ENCODE data around the gene YOD1.

Gene YOD1

DNA sequence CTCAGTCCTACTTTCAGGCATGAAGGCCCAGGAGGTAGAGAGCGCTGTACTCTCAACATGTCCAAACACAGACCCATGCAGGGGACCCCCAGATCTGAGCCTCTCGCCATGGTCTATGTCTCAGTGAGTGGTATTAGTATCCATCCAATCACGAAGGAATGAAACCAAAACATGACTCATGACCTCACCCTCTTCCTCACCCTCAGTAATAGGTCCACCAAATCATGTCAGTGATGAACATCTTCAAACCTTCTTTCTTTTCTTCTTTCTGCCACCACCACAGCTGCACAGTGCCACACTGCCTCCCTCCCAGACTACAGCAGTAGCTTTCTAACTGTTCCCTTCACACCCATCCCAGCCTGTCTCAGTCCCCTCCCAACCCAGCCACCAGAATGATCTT lies 35.2 kb downstream of the YOD1 start:
- no peak for DNase-seq
- intact Hi-C loops (cut with DNase I) = no loop called here

GRCh38 chr1:207014728-207015127 lies 36.3 kb downstream of the YOD1 start:
- no peak for DNase-seq
- intact Hi-C loops (cut with DNase I) = no loop called here

DNA sequence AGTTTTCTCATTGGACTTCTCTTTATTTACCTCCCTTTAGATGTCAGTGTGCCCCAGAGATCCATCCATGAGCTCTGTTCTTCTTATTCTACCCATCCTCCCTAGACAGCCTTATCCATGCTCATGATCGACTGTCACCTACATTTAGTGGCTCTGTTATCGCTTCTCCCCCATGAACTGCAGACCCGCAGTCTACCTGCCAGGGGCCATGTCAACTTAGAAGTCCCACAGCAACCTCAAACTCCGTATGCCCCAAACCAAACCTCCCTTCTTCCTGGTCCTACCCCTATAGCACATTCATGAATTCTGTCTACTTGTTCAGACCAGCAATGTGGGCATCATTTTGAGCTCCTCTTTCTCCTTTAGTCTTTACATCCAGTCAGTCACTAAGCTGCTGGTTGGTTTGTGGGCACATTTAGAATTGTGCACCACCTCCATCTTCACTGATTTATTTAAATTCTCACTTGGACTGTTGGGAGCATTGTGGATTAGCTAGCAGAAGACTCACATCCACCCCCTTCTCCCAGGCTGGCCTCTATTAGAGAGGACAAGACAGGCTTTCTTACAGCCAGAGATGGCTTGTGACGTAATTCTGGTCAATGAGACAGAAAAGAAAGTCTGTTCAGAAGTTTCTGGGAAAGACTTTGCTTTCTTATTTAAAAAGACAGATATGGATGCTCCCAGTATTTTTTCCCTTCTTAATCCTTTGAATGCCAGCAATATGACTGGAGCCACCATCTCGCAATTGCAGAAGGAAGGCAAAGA lies 37.5 kb downstream of the YOD1 start:
- DNase-seq = no peak
- intact Hi-C loops (cut with DNase I) = no loop called here

- intact Hi-C loops (cut with DNase I) = no loop called here
- no peak for DNase-seq
Observed at GRCh38 chr1:207010726-207011125, 40.3 kb downstream of the YOD1 start.

GRCh38 chr1:207009945-207010344 lies 41.1 kb downstream of the YOD1 start:
- no peak for DNase-seq

DNA sequence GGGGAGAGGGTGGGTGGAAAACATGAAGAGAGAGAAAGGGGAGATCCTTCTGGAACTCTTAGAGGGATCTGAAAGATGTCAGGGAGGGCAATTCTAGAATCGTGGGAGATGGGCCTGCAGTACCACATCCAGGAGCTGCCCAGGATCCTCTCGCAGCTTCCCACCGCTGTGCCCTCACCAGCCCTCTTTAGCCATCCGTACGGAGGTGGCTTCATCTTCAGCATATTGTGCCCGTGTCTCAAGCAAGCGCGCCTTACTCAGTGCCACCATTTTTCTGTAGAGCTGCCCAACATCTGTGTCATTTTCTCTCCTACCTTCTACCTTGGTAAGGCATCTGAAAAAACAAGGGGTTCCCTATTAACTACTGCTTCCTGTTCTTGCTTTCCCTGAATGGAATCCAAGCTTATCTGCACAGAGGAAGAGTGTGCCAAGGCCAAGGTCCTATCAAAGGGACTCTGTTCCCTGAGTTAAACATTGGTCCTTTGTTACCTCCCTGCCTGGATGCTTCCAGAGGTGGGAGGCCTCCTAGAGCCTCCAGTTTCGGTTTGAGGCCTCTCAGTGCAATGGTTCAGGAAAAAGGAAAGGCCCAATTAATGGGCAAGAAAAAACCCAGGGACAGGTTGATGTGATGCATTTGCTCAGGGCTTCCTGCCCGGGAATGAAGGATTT lies 41.7 kb downstream of the YOD1 start:
- intact Hi-C loops (cut with DNase I) = no loop called here
- no peak for DNase-seq

More at GRCh38 chr1:207009945-207010344, 41.1 kb downstream of the YOD1 start:
- intact Hi-C loops (cut with DNase I) = no loop called here

DNA sequence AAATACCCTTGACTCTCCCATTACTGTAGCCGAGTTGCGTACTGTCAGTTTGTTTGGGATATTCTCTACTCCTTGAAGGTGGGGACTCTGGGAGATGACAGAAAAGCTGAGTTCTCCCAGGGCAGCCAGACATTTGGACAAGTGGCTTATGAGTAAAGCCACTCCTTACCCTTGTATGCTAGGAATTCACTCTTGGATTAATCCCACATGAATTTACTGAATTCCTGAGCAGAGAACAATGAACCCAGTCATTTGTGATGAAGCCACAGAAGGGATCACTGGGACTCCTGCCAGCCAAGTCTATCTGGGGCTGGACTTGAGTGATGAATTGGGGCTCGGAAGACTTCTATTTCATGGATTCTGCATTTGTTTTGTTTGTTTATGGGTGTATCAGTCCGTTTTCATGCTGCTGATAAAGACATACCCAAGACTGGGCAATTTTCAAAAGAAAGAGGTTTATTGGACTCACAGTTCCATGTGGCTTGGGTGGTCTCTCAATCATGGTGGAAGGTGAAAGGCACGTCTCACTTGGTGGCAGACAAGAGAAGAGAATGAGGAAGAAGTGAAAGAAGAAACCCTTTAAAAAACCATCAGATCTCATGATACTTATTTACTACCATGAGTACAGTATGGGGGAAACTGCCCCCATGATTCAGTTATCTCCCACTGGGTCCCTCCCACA lies 43.5 kb downstream of the YOD1 start:
- DNase-seq = no peak
- intact Hi-C loops (cut with DNase I) = no loop called here

GRCh38 chr1:207006914-207007313 lies 44.1 kb downstream of the YOD1 start:
- no peak for DNase-seq
- intact Hi-C loops (cut with DNase I) = no loop called here

- no peak for DNase-seq
- intact Hi-C loops (cut with DNase I) = no loop called here
Observed at GRCh38 chr1:207006083-207006482, 44.9 kb downstream of the YOD1 start.

DNA sequence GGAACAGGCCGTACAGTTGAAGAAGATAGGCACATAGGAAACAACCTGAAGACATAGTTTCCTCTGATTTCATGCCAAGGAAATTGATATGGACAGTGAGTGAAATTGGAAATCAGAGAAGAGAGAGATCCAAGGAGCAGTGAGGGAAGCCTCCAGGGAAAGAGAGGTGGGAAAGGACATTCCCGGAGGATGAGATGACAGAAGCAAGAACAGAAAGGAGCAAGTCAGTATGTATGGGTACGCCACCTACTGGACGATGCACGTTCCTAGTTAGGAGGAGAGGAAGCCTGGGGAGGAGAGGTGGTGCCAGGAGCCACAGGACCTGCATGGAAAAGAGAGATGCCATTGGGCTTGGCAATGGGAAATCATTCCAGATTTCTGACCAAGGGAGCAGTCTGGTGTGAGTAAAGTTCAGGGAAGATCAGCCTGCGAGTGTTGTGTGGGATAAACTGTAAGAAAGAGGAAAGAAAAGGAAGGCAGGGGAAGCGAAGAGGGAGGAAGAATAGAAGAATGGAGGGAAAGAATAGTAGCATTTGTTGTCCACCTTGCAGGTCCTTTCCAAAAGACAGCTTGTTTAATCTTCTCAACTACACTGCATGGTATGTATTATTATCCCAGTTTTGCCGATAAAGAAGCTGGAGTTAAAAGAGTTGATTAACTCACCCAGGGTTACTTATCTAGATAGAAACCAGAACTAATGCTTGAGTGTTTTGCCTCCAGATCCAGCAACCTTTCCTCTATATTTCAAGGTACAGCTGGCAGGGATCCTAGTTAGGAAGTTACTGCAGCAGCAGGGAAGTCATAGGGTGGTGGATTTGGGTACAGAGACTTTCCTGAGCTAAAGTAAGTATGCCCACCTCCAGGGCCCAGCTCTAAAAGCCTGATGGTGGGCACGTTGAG lies 45.8 kb downstream of the YOD1 start:
- intact Hi-C loops (cut with DNase I) = no loop called here
- DNase-seq = peak in 4 of 10 donors; percentile 27 to 36 (median 34)

- no peak for DNase-seq
- intact Hi-C loops (cut with DNase I) = no loop called here
Observed at GRCh38 chr1:207003210-207003609, 47.8 kb downstream of the YOD1 start.

GRCh38 chr1:207002724-207003146 lies 48.3 kb downstream of the YOD1 start:
- DNase-seq = no peak
- intact Hi-C loops (cut with DNase I) = no loop called here

- intact Hi-C loops (cut with DNase I) = no loop called here
- DNase-seq = no peak
Observed at GRCh38 chr1:207001492-207002245, 49.3 kb downstream of the YOD1 start.

- intact Hi-C loops (cut with DNase I) = no loop called here
- no peak for DNase-seq
Observed at GRCh38 chr1:207000651-207001291, 50.2 kb downstream of the YOD1 start.

DNA sequence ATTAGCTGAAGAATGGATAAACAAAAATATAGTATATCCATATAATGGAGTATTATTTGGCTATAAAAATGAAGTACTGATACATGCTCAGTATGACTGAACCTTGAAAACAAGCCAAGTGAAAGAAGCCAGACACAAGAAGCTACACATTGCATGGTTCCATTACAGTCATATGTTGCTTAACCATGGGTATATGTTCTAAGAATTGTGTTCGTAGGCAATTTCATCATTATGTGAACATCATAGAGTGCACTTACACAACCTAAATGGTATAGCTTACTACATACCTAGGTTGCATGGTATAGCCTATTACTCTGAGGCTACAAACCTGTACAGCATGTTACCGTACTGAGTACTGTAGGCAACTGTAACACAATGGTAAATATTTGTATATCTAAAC lies 52.2 kb downstream of the YOD1 start:
- no peak for DNase-seq
- intact Hi-C loops (cut with DNase I) = no loop called here
